AG04449 (cell line): ENCODE data around the gene MAGI1.

ENCODE experiments used
- CTCF ChIA-PET: fragments of 350-600 bp; formaldehyde crosslinking; extraction: SDS; loops from one replicate; lab custom pipeline; 2021; ENCODE audit warnings: antibody characterized with exemption; lab: Yijun Ruan, JAX
- POLR2A ChIA-PET: fragments of 400-600, 350-600 bp; formaldehyde crosslinking; extraction: SDS; loops from one replicate; lab custom pipeline; 2020; ENCODE audit warnings: antibody characterized with exemption, inconsistent platforms; lab: Yijun Ruan, JAX
- DNase-seq: peaks from one replicate; pipeline ENCODE4 v3.0.0-alpha.2; 2010; ENCODE audit warnings: low read depth, low spot score
- H3K4me3 ChIP-seq: 2 replicates; pipeline ENCODE4 v1.5.1; 2011; ENCODE audit warnings: low read depth, mild to moderate bottlenecking, control low read depth, low read length
- TF ChIP-seq, protein P1 (sequence below): IDR thresholded peaks from one replicate; pipeline ENCODE4 v1.5.1; 2011; ENCODE audit warnings: mild to moderate bottlenecking, moderate library complexity, low read length, control low read depth, inconsistent platforms; ENCODE audit not compliant: insufficient read depth; ENCODE audit errors: missing control alignments

MAGI1 gene

DNA sequence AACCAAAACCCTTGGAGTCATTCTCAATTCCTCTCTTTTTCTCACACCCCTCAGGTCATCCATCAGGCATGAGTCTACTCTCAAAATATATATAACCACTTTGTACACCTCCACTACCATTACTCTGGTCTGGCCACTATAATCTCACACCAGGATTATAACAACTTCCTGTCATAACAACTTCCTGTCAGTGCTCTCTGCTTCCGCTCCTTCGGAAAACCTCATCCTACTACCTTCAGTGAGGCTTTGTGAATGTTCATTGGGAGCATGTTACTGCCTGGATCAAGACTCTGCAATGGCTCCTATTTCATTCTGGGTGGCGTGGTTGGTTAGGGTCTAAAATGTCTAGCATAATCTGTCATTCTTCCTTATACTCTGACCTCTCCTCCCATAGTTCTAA lies 447.4 kb downstream of the MAGI1 start:
- ChIA-PET POLR2A (no interaction called here), CTCF (no interaction called here)
- no peak for DNase-seq
- H3K4me3 ChIP-seq = no peak overlapping the region
- TF ChIP-seq, protein P1, sequence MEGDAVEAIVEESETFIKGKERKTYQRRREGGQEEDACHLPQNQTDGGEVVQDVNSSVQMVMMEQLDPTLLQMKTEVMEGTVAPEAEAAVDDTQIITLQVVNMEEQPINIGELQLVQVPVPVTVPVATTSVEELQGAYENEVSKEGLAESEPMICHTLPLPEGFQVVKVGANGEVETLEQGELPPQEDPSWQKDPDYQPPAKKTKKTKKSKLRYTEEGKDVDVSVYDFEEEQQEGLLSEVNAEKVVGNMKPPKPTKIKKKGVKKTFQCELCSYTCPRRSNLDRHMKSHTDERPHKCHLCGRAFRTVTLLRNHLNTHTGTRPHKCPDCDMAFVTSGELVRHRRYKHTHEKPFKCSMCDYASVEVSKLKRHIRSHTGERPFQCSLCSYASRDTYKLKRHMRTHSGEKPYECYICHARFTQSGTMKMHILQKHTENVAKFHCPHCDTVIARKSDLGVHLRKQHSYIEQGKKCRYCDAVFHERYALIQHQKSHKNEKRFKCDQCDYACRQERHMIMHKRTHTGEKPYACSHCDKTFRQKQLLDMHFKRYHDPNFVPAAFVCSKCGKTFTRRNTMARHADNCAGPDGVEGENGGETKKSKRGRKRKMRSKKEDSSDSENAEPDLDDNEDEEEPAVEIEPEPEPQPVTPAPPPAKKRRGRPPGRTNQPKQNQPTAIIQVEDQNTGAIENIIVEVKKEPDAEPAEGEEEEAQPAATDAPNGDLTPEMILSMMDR = no peak

DNA sequence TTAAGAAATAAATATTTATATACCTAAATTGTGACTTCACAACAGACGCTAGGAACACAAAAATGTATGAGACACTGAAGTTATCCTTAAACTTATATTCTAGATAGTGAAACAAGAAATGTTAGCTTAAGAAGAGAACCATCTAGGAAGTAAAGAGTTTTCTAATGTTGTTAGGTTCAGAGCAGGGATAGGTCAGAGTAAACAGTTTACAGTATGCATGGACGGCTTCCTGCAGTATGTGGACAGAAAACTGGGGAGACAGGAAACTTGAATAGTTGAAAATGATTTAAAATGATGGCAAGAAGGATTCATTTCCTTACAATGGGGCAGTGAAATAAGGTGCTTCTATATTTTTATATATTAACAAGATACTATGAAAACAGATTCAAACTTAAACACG lies 449.8 kb downstream of the MAGI1 start:
- TF ChIP-seq, protein P1 = no peak
- no peak for DNase-seq
- H3K4me3 ChIP-seq = no peak overlapping the region
- CTCF ChIA-PET = no interaction called here
- POLR2A ChIA-PET = no interaction called here

DNA sequence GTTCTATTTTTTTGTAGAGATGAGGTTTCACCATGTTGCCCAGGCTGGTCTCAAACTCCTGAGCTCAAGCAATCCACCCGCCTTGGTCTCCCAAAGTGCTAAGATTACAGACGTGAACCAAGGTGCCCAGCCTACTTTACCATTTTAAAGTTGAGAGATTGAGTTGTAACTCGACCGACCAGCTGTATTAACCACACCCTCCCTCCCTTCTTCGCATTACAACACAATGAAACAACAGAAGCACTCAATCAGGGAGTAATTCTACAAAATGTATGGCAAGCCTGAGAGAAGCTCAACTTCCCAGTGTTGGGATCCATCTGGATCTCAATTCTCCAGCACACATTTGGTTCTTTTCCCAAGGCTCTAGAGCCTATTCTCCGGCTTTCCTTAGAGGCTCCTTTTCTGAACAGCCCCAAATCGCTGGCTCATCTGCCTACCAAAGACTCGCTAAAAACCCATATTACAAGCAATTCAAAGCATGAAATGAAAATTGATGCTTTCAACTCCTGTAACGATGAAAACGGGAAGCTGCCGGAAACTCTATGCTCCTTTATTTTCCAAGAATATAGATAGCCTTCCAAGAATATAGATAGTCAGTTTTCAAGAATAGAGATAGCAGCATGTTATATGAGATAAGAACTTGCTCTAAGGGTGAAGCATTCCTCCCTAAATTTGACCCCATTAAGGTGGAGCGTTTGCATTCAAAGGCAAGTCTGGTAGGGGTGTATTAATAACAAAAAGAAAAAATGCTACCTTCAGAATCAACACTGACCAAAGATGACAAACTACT lies 450.9 kb downstream of the MAGI1 start:
- no peak overlapping the region for H3K4me3 ChIP-seq
- POLR2A ChIA-PET = interaction anchor here (0.6 kb wide), 1 partner anchor 177 kb away, joined by 3 read pairs; no protein-coding TSS in a partner anchor
- DNase-seq = no peak
- TF ChIP-seq, protein P1 = no peak
- CTCF ChIA-PET = no interaction called here

DNA sequence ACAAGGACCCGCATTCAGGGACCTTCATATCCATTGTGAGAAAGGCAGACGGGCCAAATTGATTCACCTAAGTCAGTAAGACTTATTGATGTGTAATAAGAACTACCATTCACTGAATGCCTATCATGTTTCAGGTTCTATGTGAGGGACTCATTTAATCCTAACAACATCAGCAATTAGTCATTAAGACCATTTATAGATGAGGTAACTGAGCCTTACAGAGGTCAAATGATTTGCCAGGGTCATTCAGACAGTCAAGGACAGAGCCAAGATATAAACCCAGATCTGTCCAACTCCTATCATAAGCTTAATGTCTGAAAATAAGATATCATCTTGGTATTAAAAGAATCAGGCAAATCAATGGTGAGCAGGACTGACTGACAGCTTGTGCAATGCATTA lies 453.8 kb downstream of the MAGI1 start:
- DNase-seq = no peak
- TF ChIP-seq, protein P1 = no peak
- no peak overlapping the region for H3K4me3 ChIP-seq
- CTCF ChIA-PET = no interaction called here
- POLR2A ChIA-PET = no interaction called here

DNA sequence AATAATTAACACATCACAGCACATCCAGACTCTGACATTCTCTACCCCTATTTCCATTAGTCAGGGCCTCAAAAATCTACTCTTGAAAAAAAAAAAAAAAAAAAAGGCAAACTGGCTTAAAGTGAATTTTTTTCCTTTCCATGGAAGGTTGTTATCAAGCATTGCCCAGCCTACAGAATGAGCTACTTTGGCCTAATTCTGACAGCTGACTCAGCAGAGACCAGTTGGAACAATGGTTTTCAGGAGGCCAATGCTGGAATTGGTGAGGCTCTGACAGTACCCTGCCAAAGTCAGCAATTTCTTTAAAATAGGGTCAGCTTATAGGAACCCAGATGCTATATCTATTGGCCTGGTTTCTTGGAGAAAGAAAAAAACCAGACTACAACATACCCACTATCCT lies 454.7 kb downstream of the MAGI1 start:
- no peak for DNase-seq
- H3K4me3 ChIP-seq = no peak overlapping the region
- TF ChIP-seq, protein P1 = no peak
- ChIA-PET POLR2A (no interaction called here), CTCF (no interaction called here)

DNA sequence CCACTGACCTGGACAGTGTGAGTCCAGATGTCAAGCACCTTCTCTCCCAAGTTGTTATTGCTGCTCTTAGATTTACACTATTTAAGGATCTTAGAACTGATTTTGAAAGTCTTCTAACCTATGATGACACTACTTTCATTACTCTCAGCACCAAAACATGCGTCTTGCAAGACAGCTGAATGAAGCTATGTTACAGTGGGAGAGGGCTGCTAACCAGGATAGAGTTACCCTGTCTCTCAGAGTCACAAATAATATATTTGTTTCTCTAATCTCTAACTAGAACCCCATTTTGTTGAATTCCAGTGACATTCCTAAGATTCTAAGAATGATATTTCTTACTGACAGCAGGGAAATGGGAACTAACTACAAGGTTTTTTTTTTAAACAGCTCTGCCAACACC lies 455.5 kb downstream of the MAGI1 start:
- TF ChIP-seq, protein P1 = no peak
- H3K4me3 ChIP-seq = no peak overlapping the region
- ChIA-PET CTCF (no interaction called here), POLR2A (no interaction called here)
- DNase-seq = no peak
